ENCODE results near the gene PER2.

Gene PER2

GRCh38 chr2:238225911-238226697, 62.3 kb downstream of the PER2 start:
- DNase-seq, result no peak

- DNase-seq, result no peak
These were observed 63.3 kb downstream of the PER2 start for GRCh38 chr2:238225121-238225520.

DNA sequence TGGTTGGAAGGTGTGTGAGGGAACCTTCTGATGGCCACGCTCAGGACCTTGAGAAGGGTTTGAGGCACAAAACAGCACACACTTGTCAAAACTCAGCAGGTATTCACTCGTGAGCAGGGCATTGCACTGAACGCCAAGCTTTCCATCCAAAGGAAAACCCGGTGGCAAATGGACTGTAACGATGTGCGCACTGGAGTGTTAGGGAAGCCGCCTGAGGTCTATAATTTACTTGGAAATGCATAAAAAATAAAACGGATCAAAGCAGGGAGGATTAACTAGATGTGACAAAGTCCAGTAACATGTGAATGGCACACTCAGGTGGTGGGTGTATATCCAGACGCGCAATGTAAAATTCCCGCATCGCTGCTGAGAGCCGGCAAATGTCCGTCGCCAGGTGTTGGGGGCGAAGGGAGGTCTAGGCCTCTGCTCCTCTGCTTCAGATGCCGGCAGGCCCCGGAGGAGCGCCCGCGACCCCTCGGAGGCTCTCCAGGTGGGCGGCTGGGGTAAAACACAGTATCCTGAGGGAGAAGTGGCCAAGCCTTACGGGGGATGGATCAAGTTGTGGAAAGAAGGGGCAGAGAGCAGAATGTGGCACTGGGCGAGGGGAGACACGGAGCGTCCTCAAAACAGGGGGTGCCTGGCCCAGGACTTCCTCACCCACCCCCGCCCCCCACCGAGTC, 63.9 kb downstream of the PER2 start:
- no peak for DNase-seq

DNA sequence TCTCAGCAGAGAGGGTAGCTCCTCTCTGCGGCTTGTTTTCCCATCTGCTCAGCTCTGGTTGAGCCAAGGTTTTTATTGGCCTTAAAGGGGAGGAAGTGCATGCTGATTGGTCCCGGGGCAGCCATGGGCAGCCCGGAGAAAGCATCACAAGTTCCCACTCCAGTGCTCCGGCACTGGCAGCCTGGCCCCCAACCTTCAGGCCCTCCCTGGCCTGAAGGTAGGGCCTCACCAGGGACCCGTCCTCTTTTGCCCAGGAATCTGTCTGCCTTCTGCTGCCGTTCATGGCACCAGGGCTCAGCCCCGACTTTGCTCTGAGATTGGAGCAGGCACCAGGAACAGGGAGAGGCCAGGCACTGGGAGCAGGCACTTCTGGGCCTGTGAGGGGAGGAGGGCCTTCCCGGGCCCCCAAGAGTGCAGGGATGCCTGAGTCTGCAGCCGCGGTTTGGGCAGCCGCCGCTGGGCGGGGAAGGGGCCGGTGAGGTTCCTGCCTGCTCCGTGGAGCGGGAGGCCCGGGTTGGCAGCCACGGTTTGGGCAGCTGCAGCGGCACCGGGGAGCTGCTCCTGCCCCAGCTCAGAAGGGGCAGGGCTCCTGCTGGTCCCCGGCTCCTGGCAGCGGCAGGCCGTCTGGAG, 67.4 kb downstream of the PER2 start:
- peak; percentile 36 for DNase-seq

DNA sequence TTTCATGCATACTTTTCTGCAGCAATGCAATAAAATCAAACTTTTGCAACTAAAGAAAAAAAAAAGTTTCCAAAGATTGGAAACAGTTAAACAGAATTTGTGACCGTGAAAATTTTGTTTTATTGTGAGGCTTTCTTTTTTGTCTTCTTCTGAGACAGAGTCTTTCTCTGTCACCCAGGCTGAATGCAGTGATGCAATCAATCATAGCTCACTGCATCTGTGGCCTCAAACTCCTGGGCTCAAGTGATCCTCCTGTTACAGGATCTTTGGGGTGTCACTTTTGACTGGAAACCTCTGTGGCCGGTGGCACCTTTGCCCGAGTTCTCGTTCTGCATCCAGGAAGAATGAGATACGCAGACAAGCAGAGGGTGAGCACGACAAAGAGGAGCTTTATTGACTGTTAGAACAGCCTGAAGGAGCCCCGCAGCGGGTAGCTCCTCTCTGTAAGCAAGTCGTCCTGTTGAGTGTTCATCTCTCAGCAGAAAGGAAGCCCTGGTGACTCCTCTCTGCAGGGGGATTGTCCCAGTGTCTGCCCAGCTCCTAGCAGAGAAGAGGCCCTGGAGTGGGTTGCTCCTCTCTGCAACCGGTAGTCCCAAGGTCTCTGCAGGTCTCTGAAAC, 68.0 kb downstream of the PER2 start:
- DNase-seq, result no peak

- DNase-seq, result no peak
These were observed 71.7 kb downstream of the PER2 start for GRCh38 chr2:238216651-238217184.

GRCh38 chr2:238207006-238207405, 81.4 kb downstream of the PER2 start:
- DNase-seq, result no peak

DNA sequence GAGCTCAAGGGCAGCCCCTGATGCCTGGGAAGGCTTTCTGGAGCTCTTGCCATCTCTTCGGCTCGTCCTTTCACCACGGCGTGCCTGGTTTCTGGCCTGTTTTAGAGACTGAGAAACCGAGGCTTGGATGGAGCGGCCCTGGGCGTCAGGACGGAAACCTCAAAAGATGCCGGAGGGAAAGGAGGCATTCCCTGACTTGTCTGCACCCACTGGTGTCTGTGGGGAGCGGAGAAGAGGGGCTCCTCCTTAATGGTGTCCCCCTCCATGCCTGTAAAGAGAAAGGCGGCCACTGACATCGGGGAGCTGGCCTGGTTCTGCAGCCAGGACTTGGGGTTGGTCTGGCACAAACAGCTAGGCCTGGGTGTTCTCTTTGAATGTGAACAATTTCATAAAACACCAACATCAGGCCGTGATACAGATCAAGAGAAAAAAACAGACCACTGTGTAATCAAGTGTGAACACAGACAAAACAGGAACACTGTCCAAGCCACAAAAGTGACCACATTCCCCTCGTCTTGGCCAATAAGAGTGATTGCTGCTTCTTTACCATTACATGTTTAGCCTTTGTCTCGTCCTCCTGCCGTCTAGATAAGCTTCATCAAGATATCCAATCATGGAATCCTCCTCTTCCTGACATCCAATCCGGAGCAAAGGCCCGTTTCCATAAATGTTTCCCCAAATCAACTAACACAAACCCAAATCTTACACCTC, 84.3 kb downstream of the PER2 start:
- DNase-seq, result no peak

GRCh38 chr2:238203094-238203972, 85.1 kb downstream of the PER2 start, which contains the start of gene ILKAP:
TSS of gene ILKAP (minus strand) at chr2:238203695. CDS start at chr2:238203553, 142 bp downstream.
- peak; percentile 93 for DNase-seq

GRCh38 chr2:238202326-238203093, 85.9 kb downstream of the PER2 start:
- DNase-seq, result peak; percentile 22
